Right hindlimb (tissue), 1 donor: ENCODE results near the gene PLXND1.

ENCODE experiments used
- DNase-seq: peaks from one replicate; pipeline ENCODE4 v3.0.0-alpha.2; 2018

PLXND1 gene

DNA sequence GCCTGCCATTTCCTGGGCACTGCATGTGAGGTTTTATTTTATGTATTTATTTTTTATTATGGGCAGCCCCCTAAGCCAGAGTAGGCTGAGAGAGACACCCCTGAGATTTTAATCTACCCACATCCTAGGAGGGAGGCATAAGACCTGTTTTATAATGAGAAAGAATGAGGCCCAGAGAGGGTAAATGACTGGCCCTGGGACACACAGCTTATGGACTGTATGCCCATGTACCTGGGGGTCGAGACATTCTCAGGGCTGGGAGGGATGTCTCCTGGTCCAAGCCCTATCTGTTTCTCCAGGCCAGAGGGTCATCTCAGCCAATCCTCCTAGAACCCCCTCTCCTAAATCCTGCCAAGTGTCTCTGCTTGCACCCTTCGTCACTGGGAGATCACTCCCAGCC is 6.1 kb downstream of the PLXND1 start:
- DNase-seq = no peak

DNA sequence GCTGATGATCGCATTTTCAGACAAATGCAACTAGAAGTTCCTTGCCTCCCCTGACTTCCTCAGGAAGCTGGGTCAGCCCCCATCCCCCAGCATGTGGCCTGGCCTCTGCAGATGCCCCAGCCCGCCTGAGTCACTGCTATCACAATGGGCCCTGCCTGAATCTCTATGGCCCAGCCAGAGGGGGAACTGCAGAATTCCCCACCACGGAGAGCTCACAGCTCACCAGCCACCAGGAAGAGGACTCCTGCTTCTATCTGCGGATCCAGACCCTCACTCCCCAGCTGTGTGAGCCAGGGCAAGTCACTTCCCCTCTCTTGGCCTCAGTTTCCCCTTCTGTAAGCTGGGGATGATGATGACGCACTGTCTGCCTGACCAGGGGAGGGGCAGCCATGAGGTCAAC is 6.9 kb downstream of the PLXND1 start:
- DNase-seq = peak; percentile 59

DNA sequence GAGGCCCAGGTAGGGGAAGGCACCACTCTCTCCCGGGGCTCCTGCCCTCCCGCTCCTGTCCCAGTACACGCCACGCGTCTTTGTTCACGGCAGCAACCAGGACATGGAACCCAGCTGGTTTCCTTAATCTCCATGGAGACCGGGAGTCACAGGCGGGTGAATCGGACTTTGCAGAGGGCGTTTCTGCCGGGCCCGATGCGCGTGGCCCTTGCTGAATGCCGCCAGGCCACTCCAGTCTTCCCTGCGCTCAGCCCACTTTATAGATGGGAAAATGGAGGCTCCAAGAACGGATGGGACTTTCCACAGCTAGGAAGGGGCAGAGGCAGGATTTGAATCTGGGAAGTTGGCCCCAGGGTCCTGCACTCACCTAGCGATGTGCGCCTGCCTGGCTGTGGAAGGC is 7.4 kb downstream of the PLXND1 start:
- no peak for DNase-seq

DNA sequence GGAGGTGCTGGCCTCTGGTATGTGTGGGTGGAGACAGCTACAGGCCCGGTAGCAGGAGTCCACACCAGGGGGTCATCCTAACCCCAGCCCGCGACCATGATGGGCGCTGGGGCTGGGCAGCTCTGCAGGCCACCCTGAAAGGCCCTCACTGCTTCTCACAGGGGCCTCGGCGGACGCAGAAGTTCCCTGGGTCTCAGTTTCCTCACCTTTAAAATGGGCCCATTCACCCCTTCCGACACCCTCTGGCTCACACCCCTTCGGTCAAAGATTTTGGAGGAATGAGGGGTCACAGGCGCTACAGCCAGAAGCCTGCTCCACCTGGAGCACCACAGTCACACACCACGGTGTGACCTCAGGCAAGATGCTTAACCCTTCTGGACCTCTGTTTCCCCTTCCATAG is 8.0 kb downstream of the PLXND1 start:
- DNase-seq = no peak

DNA sequence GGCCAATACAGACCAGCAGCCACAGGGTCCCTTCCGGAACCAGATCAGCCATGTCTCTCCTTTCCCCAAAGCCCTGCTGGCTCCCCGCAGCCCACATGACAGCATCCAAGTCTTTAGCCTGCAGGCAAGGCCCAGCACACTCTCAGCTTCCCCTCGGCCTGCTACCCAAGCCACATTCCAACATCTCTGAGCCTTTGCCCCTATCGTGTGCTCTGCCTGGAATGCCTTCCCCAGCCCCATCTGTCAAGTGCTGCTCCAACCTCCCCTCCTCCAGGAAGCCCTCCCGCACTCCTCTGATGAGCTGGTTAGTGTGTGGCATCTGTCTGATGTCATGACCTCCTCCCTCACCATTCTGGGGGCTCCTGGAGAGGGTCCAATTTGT is 8.5 kb downstream of the PLXND1 start:
- DNase-seq = no peak

DNA sequence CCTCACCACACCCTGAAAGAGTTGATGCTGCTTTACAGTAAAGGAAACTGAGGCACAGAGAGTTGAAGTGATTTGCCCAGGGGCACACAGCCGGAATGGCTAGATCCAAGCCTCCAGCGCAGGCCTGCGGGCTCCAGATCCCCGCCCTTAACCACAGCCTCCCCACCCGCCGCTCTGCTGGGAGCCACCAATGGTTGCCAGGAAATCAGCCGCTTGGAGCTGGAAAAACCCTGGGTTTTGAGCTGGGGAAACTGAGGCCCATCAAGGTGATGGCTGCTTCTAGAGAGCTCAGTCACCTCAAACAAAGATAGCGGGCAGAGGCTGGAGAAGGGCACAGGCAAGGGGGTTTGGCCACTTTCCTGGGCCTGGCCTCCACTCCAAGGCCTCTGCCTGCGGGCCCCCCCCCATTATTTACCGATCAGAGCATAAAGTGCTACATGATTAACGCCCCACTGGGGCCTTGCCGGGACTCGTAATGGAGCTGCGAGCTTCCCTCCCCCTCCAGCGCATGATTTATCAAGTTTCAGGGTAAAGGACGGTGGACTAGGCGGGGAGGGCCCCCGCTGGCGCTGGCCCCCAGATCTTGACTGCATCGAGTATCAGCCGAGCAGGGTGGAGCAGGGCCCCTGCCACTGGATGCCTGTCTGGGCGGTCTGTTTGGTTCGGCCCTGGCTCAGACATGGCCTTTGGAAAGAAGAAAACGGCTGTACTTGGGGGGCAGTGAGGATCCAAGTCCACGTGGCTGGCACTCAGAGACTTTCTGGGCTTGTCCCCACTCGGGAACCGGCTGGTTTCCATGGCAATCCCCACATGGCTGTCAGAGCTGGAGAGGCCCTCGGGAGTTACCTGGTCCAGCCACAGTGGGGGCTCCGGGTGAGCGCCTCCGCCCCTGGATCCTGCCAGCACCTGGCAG is 9.1 kb downstream of the PLXND1 start:
- peak; percentile 71 for DNase-seq

DNA sequence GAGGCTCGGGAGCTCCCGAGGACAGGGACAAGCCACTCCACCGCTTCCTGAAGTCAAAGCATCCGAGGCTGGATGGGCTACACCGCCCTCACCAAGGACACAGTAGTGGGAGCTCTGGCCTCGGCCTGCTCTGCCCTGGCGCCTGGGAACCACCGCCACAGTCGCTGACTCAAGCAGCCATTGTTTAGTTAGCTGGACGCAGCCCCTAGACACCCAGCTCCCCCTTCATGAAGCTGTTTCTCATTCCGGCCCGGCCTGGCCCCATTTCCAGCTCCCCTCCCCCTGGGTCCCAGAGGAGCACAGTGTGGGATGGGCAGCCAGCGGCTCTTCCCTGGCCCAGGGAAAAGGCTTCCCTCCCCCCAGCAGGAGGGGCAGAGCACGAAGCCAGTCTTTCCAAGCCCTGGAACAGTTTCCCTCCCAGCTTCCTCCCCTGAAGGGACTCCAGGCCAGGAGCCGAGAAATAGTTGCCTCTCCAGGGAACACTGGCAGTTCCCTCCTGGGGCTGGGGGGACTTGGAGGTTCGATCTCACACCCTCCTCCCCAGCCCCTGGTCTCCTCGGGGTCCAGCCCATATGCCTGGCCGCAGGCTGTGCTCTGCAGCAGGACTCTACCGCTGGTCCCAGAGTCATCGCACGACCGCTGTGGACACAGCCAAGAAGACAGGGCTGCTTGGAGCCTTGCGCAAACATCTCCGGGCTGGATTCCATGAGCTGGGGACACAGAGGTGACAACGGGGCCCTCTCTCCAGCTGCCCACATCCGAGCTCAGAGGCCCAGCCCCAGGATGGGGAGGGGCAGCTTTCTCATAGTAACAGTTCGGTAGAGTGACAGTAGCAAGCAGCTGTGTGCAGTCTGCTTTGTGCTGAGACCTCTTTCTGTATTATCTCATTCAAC is 10.0 kb downstream of the PLXND1 start:
- DNase-seq = peak; percentile 94

DNA sequence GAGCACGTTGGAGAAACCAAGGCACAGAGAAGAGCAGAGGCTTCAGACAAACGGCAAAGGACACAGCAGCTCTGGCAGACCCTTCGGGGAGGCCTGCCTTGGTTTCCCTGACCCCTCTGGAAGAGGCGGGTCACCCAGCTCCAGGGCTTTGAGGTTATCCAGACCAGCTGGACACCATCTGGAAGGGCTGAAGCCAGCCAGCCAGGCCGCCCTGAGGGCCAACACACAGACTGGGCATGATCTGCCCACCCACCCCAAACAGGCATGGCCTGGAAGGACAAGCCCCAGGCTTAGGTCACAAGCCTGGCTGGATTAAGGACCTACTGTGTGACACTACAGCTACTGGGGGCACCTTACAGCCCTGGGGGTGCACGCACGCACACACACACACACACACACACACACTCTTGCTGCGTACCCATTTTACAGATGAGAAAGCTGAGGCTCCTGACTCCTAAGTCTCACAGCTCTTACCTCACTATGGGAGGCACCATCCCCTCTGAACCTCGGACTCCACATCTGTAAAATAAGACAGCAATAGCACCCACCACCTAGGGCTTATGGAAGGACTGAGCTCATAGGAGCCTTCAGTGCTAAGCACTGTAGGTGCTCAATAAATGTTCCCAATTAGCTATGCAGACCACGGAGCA is 10.8 kb downstream of the PLXND1 start:
- no peak for DNase-seq

DNA sequence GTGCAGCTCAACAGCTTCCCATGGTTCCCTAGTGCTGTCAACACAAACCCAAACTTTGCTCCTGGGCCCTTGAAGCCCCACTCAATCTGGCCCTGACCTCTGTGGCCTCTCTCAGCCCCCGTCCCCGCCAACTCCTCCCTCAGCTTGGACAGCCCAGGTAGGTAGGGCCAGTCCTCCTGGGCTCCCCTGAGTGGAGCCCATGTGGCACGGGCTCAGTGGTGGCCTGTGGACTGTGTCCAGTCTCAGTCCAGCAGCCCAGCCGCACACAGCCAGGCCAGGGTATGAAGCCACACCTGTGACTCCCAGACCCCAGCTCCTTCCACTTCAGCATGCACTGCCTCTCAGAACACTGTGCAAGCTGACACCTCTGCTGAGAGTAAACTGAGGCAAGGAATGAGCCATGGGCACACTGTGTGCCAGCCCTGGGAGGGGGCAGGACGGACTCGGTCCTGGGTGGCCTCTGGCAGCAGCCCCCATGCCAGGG is 11.5 kb downstream of the PLXND1 start:
- DNase-seq = no peak

DNA sequence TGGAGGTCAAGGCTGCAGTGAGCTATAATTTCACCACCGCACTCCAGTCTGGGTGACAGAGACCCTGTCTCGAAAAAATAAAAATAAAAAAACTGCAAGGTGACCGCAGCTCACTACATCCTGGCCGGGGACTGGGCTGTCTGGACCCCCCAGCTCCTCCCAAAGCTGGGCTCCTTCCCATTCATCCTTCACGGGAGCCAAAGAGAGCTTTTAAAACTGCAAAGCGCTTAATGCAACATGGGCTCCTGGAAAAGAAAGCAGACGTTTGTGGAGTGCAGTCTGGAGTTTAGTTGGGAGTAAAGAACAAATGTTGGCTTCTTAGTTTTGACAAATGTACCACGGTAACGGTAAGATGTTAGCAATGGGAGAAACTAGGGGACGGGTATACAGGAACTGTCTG is 12.1 kb downstream of the PLXND1 start:
- DNase-seq = peak; percentile 55

DNA sequence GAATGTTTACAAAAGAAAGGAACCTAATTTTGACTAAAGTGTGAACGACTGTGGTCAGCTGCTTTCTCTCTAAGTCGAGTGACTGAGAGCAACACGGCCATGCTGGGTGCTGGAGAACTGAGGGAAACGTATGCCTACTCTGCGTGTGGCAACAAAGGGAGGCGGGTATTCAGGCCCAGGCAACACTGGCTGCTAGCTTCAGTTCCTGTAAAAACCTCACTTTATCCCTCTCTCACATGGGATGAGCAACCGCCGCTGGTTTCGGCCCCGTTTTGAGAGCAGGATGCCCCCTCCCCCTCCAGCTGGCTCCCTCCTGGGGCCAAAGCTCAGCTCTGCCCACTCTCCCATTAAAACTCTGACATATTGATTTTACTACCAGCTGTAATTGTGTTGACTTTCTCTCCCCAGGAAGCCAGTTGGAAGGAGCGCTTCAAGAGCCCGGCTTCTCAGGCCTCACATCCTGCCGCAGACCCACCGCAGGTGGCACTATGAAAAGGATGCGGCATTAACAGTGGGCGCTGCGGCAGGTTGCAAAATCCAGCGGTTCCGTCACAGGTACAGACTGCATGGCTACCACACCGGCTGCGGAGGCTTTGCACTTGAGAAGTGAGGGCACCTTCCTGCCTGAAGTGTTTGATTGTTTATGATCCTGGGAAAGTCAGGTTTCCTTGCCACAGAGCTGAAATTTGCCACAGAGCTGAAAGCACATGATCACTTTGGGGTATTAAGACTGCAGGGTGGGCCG is 12.7 kb downstream of the PLXND1 start:
- DNase-seq = no peak

DNA sequence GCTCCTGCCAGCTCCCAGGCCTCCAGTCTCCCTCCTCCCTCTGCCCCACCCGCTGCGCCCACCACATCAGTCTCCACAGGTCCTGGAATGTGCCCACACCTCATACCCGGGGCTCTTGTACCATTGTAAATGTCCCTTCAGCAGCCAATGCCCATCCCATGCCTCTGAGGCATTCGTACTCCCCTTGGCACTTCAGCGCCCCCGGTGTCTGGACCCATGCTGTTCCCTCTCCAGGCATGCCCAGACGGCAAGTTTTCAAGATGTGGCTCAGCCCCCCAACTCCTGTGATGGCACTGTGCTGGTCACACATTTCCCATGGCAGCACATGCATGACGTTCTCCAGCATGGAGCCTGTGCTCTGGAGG is 13.3 kb downstream of the PLXND1 start:
- DNase-seq = no peak

DNA sequence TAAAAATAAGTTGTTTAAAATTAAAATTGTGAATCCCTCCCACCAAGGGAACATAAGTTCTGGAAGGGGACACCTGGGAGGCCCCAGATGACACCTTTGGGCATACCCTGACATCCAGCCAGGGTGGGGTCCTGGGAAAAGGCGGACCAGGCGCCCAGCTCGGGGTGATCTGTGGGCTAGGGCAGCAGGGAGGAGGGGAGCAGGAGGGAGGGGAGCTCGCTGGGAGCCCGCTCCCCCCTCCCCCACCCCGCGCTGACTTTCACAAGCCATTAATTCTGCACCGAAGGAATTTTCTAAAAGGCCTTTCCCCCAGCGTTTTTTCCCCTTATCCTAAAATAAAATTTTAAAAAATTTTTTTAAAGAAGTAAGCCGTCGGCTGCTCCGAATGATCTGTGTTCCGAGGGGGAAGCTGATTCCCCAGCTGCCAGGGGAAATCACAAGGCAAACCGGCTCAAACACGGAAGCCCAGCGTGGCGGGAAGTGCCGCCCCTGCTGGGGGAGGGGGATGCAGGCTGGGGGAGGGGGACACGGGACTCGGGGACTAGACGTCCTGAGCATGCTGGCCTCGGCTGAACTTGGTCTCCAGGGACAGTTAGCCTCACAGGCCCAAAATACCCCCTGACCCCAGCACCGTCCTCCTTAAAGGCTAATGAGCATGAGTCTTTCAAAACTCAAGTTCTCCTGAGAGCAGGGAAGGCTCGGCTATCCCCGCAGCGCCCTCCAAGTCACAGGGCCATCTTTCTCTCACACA is 13.9 kb downstream of the PLXND1 start:
- peak; percentile 79 for DNase-seq

DNA sequence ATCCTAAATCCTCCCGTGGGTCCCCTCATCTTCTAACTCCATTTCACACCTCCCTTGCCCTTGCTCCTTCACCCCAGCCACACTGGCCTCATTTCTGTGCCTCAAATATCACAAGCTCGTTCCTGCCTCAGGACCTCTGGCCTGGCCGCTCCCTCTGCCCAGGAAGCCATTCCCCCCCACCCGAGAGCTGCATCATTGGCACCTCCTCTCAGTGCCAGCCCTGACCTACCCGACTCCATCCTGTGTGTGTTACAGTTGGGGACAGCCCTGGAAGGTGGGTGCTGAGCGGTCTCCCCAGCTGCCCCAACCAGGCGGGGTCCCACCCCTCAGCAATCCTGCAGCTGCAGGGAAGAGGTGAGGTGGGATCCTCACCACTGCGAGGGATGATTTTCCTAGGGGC is 14.5 kb downstream of the PLXND1 start:
- DNase-seq = no peak

DNA sequence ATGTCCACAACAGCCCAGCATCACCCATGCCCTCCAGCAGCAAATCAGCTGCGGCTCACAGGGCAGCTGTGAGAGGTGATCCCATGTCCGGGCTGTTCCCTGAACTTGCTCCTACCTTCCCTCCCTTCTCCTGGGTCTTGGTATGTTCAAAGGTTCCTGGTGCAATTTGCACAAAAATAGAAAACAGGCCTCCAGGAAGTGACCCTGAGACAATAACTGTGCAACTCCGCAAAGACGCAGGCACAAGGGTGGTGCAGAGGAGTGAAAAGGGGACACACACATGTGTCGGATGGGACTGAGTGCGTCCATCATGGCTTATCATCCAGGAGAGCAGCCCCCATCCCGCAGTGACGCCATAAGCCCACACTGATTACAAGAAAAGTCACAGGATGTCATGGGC is 16.3 kb downstream of the PLXND1 start:
- no peak for DNase-seq

DNA sequence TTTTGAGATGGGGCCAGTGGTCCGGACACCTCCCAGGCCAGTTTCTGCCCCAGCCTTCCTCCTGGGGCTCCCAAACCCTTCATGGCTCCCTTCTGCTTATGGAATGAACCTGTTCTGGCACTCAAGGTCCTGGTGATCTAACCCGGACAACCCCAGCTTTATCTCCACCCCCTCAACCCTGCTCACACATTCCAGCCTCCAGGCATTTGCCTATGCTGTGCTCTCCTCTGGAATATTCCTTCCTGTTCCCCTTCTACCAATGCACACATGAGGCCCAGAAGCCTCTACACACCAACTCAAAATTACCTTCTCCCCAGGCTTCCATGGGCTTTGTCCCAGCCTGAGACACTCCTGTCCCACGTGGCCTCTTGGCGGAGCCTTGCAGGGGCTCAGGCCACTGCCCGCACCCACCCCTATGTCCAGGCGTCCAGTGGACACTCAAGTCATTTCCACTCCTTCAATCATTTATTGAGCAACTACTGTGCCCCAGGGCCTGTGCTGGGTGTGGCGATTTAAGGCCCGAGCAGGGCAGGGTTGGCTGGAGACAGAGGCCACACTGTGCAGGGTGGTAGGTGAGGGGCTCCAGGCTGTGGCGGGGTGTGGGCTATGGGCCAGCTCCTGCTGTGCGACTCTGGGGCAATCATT is 18.8 kb downstream of the PLXND1 start:
- DNase-seq = no peak

DNA sequence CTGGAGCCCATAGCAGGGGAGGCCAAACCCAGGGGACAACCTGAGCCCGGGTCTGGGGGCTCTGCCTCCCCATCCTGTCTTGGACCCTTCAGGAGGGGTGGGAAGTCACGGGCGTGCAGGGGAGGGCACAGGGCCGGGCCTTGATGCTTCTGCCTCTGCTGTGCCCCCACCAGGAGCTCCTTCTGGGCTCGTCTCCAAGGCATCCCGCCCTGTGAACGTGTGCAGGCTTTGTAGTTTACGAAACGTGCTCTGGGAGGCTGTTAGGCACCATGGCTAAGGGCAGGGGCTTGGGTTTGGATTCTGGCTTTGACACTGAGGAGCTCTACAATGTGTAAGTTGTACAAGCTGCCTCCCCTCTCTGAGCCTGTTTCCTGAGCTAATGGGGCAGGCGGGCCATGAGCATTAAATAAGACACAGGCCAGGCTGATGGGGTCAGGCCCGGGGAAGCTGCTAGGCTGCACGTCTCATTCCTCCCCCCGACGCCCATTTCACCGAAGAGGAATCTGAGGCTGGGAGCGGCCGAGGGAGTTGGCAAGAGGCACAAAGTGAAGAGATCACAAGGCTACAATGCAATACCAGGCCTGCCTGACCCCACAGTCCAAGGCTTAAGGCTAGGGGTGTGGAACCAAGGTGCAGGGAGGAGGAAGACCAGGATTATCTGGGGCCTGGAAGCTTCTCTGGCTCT is 19.6 kb downstream of the PLXND1 start:
- no peak for DNase-seq

DNA sequence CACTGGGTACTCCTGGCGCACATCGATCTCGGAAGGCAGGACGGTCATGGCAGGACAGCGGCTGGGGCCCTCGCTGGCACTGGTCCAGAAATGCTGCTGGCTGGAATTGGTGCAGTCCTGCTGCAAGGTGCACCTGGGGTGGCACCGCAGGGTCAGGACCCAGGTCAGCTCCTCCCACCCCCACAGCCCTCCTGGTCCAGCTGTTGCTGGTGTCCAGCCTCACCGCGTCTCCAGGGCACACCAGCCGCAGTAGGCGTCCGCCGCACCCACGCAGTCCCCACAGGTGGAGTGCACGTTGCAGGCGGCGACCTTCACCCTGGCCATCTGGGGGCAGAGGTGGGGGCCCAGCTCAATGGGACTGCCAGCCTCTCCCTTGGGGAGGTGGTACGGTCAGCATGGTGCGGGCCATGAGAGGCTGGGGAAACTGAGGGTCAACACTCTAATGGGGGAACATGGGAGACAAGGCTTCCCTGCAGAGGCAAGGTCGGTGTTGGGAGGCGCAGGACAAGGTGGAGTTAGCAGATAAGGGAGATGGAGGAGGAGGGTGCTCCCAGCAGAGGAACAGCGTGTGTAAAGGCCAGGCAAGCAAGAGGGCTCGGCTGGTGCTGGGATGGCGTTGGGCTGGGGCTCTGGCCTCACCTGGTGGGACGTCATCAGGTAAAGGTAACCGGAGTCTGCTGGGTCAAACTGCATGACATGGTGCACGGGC is 20.4 kb downstream of the PLXND1 start:
- no peak for DNase-seq

DNA sequence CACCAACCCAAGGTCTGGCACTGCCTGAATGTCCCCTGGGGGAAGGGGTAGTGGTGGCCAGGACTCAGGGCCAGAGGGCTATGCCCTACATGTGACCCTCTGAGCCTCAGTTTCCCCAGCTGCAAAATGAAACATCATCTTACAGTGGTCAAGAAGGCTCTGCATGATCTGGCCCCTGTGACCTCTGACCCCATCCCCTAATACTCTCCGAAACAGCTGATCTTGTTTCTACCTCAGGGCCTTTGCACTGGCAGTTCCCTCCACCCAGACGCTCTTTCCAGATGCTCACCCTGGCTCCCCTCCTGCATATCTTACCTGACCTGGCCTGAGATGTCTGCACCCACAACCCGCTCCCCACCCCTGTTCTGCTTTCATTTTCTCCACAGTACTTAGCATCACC is 21.8 kb downstream of the PLXND1 start:
- DNase-seq = no peak

DNA sequence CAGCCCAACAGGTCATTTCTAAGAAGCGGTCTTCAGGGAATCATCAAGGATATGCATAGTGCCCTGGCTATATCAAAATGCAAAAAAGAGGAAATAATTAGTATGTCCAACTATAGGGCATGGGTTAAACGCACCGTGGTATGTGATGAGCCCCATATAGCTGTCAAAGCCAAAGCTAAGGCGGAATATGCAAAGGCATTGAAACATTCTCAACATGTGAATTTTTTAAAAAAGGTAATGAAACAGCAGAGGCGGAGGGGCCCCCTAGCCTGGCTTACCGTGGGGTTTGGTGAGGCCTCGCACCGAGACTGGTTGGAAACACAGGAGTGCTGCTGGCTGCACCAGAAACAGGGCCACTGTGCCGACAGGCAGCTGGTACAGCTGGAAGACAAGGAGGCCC is 23.2 kb downstream of the PLXND1 start:
- DNase-seq = no peak
